Measurements from ENCODE around the gene PRDX3. TPM values are rescaled to one million over a fixed set of nuclear protein-coding genes. Genes with fewer than 3 reads are reported as not detected.

PRDX3 gene
- total RNA-seq, 4 donors from 2014 or later: 140 to 289 (median 164) TPM

GRCh38 chr10:119165171-119166117 lies 13.2 kb downstream of the PRDX3 start, which contains the start of gene SFXN4:
TSS of gene SFXN4 (minus strand) at chr10:119165714. CDS start at chr10:119165647, 67 bp downstream.
- ATAC-seq: peak; percentile 97
- peaks cover 0 to 36% (median 10%) of the 10 kb centered on the region in 3 donors for H3K4me1 ChIP-seq
- 0% methylated on average over 2 of the region's 90 CpGs; no CpG with 5 or more reads in 1 of the 2 donors for WGBS, 2 donors (ENCODE audit: low coverage in 1 of 2)
- peak within 1 kb of the TSS; percentile 74 to 94 (median 88) for H3K27ac ChIP-seq
- no peaks in the 10 kb centered on the region for H3K27me3 ChIP-seq
- peak within 1 kb of the TSS; percentile 45 to 74 for H3K4me3 ChIP-seq
- peak; percentile 86 for TF ChIP-seq POLR2AphosphoS5 (IDR thresholded peaks at IDR 0.05)
- TF ChIP-seq POLR2A (IDR thresholded peaks at IDR 0.05): peak; percentile 78 to 80
- TF ChIP-seq EP300 (IDR thresholded peaks at IDR 0.05): no peak
- TF ChIP-seq CTCF (IDR thresholded peaks at IDR 0.05): peak in 2 of 4 experiments; percentile 9 to 30
- peaks cover 0 to 49% of the 10 kb centered on the region in 2 donors for H3K36me3 ChIP-seq
- H3K9me3 ChIP-seq: no peaks in the 10 kb centered on the region

GRCh38 chr10:119162452-119163092 lies 16.0 kb downstream of the PRDX3 start:
- H3K4me1 ChIP-seq: peaks cover 0 to 36% (median 10%) of the 10 kb centered on the region in 3 donors
- no peak overlapping the region for H3K4me3 ChIP-seq
- no peaks in the 10 kb centered on the region for H3K9me3 ChIP-seq
- no peak for TF ChIP-seq CTCF (IDR thresholded peaks at IDR 0.05)
- TF ChIP-seq POLR2A (IDR thresholded peaks at IDR 0.05): no peak
- TF ChIP-seq EP300 (IDR thresholded peaks at IDR 0.05): no peak
- TF ChIP-seq POLR2AphosphoS5 (IDR thresholded peaks at IDR 0.05): no peak
- H3K27ac ChIP-seq: peak overlapping the region in 3 of 4 donors; percentile 5 to 53 (median 16)
- no peak for ATAC-seq
- 93% methylated on average over 4 to 5 of the region's 5 CpGs for WGBS, 2 donors (ENCODE audit: low coverage in 1 of 2)
- no peaks in the 10 kb centered on the region for H3K27me3 ChIP-seq
- peaks cover 0 to 49% of the 10 kb centered on the region in 2 donors for H3K36me3 ChIP-seq

DNA sequence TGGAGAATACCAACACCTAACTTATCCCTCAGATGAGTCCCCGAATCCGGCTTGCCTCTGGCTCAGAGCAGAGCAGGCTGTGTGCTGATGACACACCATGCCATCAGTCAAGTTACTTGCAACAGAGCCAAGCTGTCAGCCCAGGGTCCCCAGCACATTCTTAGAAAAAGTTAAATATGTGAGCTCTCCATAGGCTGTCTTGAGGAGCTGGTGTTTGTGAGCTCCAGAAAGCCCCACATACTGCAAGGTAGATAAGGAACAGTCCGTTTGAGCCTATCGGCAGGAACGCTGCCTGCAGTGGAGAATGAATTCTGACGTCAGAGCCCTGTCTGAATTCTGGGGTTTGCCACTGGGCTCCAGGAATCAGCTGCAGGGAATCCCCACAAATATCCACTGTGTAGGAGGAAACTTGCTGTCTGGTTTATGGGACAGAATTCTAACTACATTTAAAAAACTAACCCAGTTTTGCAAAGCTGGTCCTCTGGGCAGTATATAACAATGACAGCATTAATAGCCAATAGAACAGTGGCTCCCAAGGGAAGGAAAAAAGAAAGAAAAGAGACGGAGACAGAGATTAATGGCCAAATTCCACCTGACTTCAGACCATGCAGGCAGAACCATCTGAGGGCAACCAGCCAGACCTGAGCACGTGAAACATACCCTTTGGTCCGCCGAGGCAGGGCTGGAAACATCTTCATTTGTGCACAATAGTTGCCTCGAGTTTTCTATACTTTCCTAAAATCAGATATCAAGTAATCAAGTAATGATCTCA lies 16.7 kb downstream of the PRDX3 start:
- no peak for TF ChIP-seq EP300 (IDR thresholded peaks at IDR 0.05)
- TF ChIP-seq POLR2A (IDR thresholded peaks at IDR 0.05): no peak
- peak in 3 of 4 experiments; percentile 32 to 53 (median 33) for TF ChIP-seq CTCF (IDR thresholded peaks at IDR 0.05)
- no peak for TF ChIP-seq POLR2AphosphoS5 (IDR thresholded peaks at IDR 0.05)
- peaks cover 0 to 50% of the 10 kb centered on the region in 2 donors for H3K36me3 ChIP-seq
- no peak overlapping the region for H3K4me3 ChIP-seq
- H3K27me3 ChIP-seq: no peaks in the 10 kb centered on the region
- H3K9me3 ChIP-seq: no peaks in the 10 kb centered on the region
- 48 to 57% methylated on average over 4 to 11 of the region's 11 CpGs for WGBS, 2 donors (ENCODE audit: low coverage in 1 of 2)
- H3K4me1 ChIP-seq: peaks cover 0 to 36% (median 10%) of the 10 kb centered on the region in 3 donors
- ATAC-seq: no peak
- peak overlapping the region in 3 of 4 donors; percentile 5 to 53 (median 16) for H3K27ac ChIP-seq

DNA sequence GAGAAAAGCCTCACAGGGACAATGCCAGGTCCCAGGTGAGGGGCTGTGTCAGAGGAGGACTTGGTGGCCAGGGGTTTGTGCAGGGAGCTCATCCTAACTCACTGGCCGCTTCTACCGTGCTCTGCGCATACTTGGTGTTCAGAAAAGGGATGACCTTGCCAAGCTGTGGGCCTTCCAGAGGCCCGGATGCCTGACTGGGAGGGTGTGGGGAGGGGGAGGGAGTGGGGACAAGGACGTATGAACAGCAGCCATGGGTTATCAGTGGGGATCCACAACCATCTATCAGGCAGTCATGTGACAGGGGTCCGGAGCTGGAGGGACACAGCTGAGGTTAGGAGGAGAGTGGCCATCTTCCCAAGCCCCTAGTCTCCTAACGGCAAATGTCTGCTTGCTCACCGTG lies 19.3 kb downstream of the PRDX3 start:
- no peak for ATAC-seq
- Histone ChIP-seq H3K4me3 (no peak overlapping the region), H3K9me3 (no peaks in the 10 kb centered on the region), H3K36me3 (peaks cover 0 to 75% of the 10 kb centered on the region in 2 donors), H3K4me1 (peaks cover 0 to 16% (median under 1%) of the 10 kb centered on the region in 3 donors), H3K27ac (no peak overlapping the region), H3K27me3 (no peaks in the 10 kb centered on the region)
- TF ChIP-seq POLR2A (IDR thresholded peaks at IDR 0.05) (no peak), POLR2AphosphoS5 (IDR thresholded peaks at IDR 0.05) (no peak), EP300 (IDR thresholded peaks at IDR 0.05) (no peak), CTCF (IDR thresholded peaks at IDR 0.05) (no peak)
- 72 to 73% methylated on average over 2 to 8 of the region's 8 CpGs for WGBS, 2 donors (ENCODE audit: low coverage in 1 of 2)
